ENCODE results near the gene ANK3.
A peak's percentile ranks its signal among the peaks of the same experiment; 100 is the strongest.

Gene ANK3

DNA sequence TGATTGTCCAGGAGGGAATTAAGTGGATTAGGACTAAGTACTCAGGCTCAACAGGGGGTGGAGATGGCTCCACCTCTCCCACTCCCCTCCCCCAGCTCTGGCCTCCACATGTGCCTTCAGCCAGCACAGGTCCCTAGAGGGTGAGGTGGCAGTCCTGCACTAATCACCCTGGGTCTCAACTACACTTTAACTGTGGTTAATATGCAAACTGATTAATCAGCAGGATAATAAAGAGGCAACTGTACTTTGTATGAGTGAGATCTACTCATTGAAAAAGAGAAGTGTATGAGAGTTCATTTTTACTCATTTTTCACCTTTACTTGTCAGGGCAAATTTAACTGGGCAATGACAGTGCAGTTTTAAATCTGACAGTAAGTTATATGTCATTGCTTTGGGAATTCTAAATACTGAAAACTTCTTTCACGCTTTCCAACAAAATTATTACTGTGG, 259.5 kb downstream of the ANK3 start:
- peak; percentile 49 for DNase-seq

DNA sequence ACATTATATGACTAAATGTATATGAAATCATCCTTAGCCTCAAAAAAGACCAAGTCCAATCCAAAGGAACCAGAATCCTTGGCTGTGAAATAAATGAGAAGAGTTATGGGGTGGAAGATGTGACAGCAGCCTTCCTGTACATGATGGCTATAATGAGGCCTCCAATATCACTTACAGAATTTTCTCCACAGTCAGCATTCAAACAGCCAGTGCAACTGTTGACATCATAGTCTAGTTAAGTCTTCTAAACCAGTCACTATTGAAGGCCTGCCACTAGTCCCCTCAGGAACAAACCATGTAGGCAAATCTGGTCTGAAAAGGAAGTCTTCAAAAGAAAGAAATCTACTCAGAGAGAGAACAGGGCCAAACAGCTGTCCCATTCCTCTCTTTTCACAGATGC, 263.8 kb downstream of the ANK3 start:
- no peak for DNase-seq

DNA sequence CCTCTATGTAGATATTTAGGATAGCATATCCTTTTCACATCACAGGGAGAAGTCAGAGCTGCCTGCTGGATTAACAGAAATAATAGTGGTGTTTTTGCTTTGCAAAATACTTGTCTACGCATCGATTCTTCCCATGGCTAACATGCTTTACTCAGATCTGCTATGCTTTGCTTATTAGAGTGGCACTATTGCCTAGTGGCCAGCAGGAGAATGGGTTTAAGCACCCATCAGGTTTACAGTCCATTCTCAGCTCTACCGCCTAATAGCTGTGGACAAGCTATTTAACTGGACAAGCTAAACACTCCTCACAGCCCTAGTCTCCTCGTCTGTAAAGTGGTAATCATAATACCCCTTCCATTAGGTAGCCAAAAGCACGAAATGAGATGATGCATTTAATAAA, 265.1 kb downstream of the ANK3 start:
- DNase-seq, result no peak

DNA sequence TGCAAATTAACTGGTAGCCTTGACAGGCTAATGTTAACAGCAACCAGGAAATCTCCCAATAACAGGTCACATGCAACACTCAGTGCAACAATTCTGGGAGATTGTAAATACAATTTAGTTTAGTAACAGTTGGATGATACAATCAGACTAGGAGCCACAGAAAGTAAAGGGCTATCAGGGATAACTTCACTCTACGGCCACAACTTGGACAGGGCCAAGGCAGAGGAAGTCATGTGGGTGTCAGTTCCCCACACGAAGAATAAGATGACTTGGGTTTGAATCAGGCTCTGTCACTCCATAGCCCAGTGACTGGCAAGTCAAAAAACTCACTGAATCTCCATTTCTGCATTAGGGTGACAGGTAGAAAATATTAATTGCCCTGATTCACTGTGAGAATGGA, 266.0 kb downstream of the ANK3 start:
- DNase-seq, result peak; percentile 14

- DNase-seq, result no peak
Observed at GRCh38 chr10:60123172-60123571, 266.5 kb downstream of the ANK3 start.

DNA sequence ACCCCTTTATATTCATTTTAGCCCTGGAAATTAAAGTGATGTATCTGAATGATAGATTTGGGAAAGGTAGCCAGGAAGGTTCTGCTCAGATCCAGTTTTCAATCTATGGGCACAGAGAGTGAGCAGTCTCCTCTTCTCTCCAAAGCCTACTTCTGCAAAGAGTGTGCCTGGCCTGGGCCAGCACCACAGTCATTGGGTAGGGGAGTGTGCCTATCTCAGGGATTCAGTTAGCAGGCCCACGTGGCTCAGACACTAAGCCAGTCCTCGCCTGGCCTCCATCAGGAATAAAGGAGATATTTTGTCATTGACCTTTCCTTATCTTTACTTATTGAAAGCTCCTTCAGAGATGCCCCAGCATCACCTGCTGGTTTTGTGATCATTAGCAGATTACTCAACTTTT, 267.5 kb downstream of the ANK3 start:
- no peak for DNase-seq

- DNase-seq, result peak; percentile 81
Observed at GRCh38 chr10:60114765-60115586, 274.7 kb downstream of the ANK3 start.

DNA sequence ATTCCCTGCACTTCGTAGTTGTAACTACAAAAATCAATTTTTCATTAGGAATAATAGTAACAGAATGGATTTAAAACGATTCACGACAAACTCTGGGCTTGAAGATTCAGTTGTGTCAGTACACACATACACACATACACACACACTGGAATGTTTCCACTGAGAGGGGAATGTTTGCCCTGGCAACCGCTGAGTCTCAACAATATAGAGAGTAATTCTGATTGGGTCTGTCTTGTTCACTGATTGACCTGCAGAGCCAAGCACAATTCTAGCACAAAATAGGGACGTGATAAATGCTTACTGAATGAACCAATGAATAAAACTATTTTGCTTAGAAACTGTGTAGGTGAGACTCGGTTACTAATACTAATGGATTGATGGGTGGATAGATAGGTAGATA, 278.9 kb downstream of the ANK3 start:
- DNase-seq, result no peak

- DNase-seq, result no peak
Observed at GRCh38 chr10:60107308-60107976, 282.2 kb downstream of the ANK3 start.

DNA sequence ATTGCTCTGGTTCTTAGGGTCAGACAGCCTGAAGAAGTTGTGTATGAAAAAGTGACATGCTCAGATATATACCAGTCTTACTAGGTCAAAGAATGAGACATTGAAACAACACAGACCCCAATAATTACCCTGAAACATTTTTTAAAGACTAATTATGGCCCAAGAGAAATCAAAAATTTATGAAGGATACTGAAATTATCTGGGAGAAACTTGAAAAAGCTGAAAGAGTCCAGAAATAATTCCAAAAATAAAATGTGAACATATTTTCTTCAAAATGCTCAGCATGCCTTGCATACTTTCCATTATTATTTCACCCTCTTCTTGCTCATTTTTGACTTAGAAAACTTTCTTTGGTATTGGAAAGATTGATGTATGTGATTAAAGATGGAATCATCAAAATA, 284.4 kb downstream of the ANK3 start:
- DNase-seq, result no peak

- no peak for DNase-seq
Observed at GRCh38 chr10:60101821-60102220, 287.9 kb downstream of the ANK3 start.

DNA sequence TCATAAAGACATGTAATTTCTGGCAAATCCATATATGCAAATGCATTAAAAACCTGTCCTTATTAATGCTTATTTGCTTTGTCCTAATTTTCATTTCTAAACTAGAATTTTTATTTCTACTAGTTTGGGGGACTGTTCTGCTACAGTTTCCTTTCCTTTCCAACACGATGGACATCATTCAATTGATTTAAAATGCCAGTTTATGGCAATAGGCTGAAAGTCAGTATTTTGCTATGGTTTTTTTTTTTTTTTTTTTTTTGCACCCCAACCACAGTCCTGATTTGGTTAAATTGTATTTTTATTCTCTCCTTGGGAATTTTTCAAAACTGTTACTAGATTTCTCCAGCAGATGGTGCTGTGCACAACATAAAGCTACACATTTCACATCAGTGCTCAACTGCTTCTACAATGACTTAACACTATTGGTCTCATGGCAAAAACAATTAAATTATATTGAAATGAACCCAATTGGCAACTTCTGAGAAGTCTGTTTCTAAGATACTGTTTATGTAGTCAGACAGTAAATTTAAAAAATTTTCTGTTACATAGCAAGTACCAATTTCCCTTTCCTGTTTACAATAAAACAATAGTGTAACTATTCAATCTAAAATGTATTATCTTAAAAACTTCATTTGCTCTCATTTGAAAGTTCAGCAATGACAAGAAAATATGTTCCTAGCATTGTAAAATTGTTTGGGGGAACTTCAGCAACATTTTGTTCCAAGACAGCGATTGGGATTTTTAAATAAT, 289.5 kb downstream of the ANK3 start:
- peak; percentile 88 for DNase-seq

- peak; percentile 73 for DNase-seq
Observed at GRCh38 chr10:60098677-60099601, 290.7 kb downstream of the ANK3 start.

DNA sequence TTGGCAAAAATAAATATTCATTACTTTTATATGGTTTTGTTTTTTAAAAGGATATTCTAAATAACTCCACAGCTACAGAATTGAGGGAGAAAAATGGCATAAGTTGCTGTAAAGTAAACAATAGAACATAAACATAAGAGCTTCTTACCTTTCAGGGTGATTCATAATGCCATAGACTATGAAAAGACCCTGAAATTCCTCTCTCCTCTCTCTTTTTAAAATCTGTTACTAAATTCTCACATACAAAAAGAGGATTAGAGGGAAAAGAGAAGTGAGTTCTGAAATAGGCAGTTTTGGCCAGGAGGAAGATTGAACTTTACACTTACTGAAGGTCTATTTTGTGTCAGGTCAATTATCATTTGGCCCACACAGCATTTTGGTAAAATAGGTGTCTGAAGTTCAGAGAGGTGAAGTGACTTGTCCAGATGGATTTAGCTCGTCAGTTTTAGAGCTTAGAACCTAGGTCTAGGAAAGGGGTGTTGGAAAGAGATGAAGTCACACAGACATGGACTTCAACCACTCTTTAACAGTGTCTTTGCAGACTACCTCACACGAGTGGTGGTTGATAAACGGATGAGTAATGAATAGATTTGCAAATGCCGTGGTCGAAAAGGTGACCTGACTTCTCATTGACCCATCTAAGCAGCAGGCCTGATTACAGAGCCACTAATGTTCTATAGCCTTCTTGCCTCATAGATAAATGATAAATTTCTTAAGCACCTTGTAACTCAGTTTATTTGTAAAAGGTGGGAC, 292.7 kb downstream of the ANK3 start:
- peak; percentile 58 for DNase-seq

DNA sequence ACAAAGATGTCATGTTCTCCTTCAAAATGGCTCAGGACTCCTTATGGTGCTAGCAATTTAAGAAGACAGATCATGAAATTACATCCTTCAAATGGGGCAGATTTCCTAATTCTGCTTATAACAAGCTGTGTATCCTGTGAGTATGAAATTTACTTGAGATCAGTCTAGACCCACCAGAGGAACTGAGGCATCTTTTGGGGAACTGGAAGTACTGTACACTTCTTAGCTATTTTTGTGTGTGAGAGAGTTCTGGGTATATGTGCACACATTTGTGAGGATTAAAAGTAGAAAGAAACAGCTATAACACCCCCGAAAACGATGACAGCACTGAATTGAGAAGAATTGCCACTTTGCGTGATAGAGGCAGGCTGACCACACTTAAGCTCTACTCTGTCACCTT, 296.4 kb downstream of the ANK3 start:
- peak; percentile 37 for DNase-seq

- no peak for DNase-seq
Observed at GRCh38 chr10:60086862-60087261, 302.8 kb downstream of the ANK3 start.

- no peak for DNase-seq
Observed at GRCh38 chr10:60086421-60086820, 303.3 kb downstream of the ANK3 start.

GRCh38 chr10:60082744-60083344, 306.8 kb downstream of the ANK3 start:
- DNase-seq, result peak; percentile 77

DNA sequence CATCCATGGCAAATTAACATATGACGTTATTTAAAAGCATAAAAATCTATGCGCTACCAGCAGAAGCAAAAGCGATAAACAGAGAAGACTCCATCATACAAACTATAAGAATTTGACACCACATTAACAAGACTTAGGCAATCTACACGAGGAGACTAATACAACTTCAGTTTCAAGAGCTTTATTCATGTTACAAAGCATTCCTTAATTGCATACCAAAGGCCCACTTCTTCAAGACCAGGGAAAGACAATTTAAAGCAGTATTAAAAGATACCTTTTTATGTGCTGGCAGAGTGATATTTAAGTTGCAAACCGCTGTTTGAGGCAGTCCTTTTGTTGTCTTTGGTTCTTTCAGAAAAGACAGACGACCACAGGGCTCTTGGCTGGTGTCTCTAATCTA, 307.3 kb downstream of the ANK3 start:
- peak; percentile 77 for DNase-seq

- DNase-seq, result peak; percentile 98
Observed at GRCh38 chr10:60073781-60074656, 315.7 kb downstream of the ANK3 start.

All from OCI-M1 (cell line).